ENCODE data around the gene TMEM44. TPM values are rescaled to one million over a fixed set of nuclear protein-coding genes. Genes with fewer than 3 reads are reported as not detected.

The TMEM44 gene
- total RNA-seq, 2 donors from 2014 or later, result 40.1 to 43.2 TPM

DNA sequence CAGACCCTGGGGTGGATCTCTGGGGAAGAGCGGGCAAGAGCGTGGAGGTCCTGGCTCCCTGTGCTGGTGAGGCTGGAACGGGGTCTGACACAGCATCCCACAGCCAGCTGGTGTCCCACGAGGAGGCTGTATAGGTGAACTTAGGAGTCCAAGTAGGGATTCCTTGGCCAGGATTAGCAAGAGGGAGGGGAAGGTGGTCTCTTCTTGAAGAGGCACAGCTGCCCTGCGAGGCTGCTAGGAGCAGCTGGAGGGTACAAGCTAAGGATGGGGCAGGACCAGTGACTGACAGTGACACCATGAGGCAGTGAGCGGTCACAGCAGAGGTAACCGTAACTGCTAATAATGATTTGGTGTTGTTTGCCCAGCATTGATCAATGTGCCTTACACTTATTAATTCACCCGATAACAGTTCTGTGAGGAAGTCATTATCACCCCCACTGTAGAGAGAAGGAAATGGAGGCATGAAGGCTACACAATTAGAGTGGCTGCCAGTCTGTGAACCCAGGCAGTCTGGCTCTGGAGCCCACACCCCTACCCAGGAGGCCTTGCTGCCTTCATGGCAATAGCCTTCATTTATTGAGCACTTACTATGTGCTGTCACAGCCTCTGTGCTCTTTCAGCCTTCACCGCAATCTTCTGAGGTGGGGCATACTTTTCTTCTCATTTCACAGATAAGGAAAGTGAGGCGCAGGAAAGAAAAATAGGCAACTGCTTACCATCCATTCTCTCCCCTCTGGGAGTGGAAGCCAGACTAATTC, 59.4 kb downstream of the TMEM44 start:
- H3K9ac ChIP-seq (ENCODE audit: low read depth in 2 of 2, low read length in 2 of 2), result no peak overlapping the region
- no peaks in the 10 kb centered on the region for H3K4me1 ChIP-seq
- H3K4me3 ChIP-seq, result no peak overlapping the region
- no peaks in the 10 kb centered on the region for H3K9me3 ChIP-seq
- H3K27me3 ChIP-seq, result no peaks in the 10 kb centered on the region
- H3K27ac ChIP-seq, result no peak overlapping the region
- intact Hi-C loops (cut with DNase I), result loop anchor here (5.0 to 10.0 kb wide), 3 partner anchors 87 to 239 kb away; partner anchors contain the start of gene ATP13A3
- no peaks in the 10 kb centered on the region for H3K36me3 ChIP-seq
- peak; percentile 35 for DNase-seq
- TF ChIP-seq, protein P1, sequence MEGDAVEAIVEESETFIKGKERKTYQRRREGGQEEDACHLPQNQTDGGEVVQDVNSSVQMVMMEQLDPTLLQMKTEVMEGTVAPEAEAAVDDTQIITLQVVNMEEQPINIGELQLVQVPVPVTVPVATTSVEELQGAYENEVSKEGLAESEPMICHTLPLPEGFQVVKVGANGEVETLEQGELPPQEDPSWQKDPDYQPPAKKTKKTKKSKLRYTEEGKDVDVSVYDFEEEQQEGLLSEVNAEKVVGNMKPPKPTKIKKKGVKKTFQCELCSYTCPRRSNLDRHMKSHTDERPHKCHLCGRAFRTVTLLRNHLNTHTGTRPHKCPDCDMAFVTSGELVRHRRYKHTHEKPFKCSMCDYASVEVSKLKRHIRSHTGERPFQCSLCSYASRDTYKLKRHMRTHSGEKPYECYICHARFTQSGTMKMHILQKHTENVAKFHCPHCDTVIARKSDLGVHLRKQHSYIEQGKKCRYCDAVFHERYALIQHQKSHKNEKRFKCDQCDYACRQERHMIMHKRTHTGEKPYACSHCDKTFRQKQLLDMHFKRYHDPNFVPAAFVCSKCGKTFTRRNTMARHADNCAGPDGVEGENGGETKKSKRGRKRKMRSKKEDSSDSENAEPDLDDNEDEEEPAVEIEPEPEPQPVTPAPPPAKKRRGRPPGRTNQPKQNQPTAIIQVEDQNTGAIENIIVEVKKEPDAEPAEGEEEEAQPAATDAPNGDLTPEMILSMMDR (IDR thresholded peaks at IDR 0.05), result peak; percentile 40

DNA sequence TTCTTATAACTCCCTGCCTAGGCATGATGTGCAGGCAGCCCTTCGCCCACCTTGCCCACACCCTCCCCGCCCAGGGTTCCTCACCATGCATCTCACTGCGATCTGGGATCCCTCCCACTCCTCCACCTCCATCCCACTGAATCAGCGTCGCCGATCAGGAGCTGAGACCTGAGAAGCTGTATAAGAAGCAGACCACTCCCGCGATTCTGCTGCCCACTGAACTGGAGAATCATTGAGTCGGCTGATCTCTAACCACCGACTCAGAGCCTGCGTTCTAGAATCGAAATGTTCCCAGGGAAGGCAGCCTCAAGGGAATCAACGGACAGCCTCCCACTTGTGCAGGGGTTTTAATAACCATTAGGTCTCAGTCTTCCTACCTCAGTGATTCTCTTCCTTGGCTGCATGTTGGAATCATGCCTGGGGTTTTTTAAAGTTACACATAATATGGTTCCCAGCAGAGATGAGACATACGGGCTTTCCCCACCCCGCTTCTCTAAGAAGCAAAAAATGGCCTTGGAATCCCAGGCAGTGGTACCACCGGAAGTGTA, 60.2 kb downstream of the TMEM44 start:
- no peaks in the 10 kb centered on the region for H3K4me1 ChIP-seq
- no peak overlapping the region for H3K9ac ChIP-seq (ENCODE audit: low read depth in 2 of 2, low read length in 2 of 2)
- TF ChIP-seq, protein P1 (IDR thresholded peaks at IDR 0.05), result no peak
- no peak overlapping the region for H3K4me3 ChIP-seq
- H3K27ac ChIP-seq, result no peak overlapping the region
- DNase-seq, result no peak
- no peaks in the 10 kb centered on the region for H3K9me3 ChIP-seq
- intact Hi-C loops (cut with DNase I), result loop anchor here (5.0 to 10.0 kb wide), 3 partner anchors 86 to 238 kb away; partner anchors contain the start of gene ATP13A3
- no peaks in the 10 kb centered on the region for H3K36me3 ChIP-seq
- no peaks in the 10 kb centered on the region for H3K27me3 ChIP-seq

DNA sequence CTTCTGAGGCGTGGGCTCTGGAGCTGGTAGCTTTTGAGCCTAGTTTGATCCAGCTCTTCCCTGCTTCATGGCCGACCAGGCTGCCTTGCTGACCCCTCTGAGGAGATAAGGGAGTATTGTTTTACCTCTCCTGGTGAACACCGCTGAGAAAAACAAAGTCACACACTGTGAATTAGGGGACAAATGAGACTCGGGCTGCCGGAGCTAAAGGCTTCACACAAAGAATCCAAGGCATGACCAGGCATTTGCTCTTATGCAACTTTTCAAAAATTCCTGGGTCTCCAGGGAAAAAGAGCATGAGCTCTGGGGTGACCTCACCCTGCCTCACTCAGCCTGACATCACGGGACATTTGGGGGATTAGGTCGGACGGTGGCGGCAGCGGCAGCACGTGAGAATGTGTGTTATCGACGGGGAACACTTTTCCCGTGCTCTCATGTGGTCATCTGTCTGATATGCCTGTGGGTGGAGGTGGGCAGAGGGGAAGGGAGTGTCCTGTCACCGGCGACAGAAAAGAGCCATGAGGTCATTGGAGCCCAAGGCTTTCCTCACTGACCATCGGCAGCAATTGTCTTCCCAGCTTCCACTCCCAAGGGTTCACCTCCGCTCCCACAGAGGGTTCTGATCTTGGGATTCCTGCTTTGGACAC, 61.0 kb downstream of the TMEM44 start:
- H3K9me3 ChIP-seq, result no peaks in the 10 kb centered on the region
- no peaks in the 10 kb centered on the region for H3K36me3 ChIP-seq
- peak overlapping the region in 1 of 2 donors; percentile 12 for H3K9ac ChIP-seq (ENCODE audit: low read depth in 2 of 2, low read length in 2 of 2)
- no peak overlapping the region for H3K27ac ChIP-seq
- H3K4me1 ChIP-seq, result no peaks in the 10 kb centered on the region
- TF ChIP-seq, protein P1 (IDR thresholded peaks at IDR 0.05), result no peak
- intact Hi-C loops (cut with DNase I), result loop anchor here (5.0 to 10.0 kb wide), 3 partner anchors 85 to 237 kb away; partner anchors contain the start of gene ATP13A3
- no peaks in the 10 kb centered on the region for H3K27me3 ChIP-seq
- DNase-seq, result no peak
- H3K4me3 ChIP-seq, result no peak overlapping the region

DNA sequence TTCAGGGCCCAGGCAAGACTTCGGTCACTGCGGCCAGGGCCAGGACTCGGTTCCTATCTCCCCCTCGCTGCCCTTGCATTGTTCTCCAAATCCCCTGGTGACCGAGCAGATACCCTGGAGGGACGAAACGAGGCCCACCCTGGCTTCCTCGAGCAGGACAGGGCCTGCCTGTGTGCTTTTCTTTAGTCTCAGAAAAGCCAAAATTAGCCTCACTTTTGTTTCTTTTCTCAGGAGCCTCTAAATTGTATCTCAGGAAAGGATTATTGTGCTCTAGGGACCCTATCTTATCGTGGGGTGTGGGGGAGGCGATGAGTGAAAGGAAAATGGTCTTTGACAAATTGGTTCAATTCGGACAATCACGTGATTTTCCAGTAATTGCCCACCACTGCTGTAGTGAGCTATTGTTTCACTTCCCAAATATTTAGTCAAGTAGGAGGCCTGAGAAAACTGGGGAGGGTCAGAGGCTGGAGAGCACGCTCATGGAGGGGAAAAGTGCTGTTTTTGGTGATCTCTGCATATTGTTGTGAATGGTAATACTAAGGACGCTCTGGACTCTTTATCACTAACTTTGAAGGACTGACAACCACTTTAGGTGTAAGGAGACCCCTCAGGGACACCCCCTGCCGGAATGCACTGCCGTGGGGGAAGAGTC, 61.6 kb downstream of the TMEM44 start:
- Histone ChIP-seq H3K27me3 (no peaks in the 10 kb centered on the region), H3K4me1 (no peaks in the 10 kb centered on the region), H3K36me3 (no peaks in the 10 kb centered on the region), H3K4me3 (no peak overlapping the region), H3K9me3 (no peaks in the 10 kb centered on the region), H3K27ac (no peak overlapping the region), H3K9ac (ENCODE audit: low read depth in 2 of 2, low read length in 2 of 2) (peak overlapping the region in 1 of 2 donors; percentile 12)
- intact Hi-C loops (cut with DNase I), result loop anchor here (5.0 to 10.0 kb wide), 3 partner anchors 84 to 237 kb away; partner anchors contain the start of gene ATP13A3
- TF ChIP-seq, protein P1 (IDR thresholded peaks at IDR 0.05), result no peak
- no peak for DNase-seq

DNA sequence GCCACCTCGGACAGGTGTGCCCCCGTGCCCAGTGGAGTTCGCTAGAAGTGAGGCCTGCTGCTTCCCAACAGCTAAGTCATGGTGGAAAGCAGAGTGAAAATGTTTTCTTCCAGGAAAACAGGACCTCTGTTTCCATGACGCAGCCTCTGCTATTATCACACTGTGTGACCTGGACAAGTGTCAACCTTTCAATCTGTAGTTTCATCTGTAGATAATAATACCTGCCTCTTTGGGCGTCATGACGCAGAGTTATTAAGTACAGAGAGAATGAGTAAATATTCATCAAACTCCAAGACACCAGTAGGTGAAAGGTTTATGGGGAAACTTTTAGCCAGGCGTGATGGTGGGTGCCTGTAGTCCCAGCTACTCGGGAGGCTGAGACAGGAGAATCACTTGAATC, 62.3 kb downstream of the TMEM44 start:
- Histone ChIP-seq H3K36me3 (no peaks in the 10 kb centered on the region), H3K9ac (ENCODE audit: low read depth in 2 of 2, low read length in 2 of 2) (no peak overlapping the region), H3K4me3 (no peak overlapping the region), H3K9me3 (no peaks in the 10 kb centered on the region), H3K27me3 (no peaks in the 10 kb centered on the region), H3K27ac (no peak overlapping the region), H3K4me1 (no peaks in the 10 kb centered on the region)
- TF ChIP-seq, protein P1 (IDR thresholded peaks at IDR 0.05), result no peak
- intact Hi-C loops (cut with DNase I), result loop anchor here (5.0 to 10.0 kb wide), 3 partner anchors 84 to 236 kb away; partner anchors contain the start of gene ATP13A3
- no peak for DNase-seq
